GM19193 (cell line): ENCODE results near the gene HSPB3.

Experiments used
- POLR2A ChIP-seq: IDR thresholded peaks from 4 replicates; pipeline ENCODE4 v1.6.1; 2011; ENCODE audit not compliant: insufficient read depth, insufficient read length; ENCODE audit errors: extremely low read depth

The HSPB3 gene

DNA sequence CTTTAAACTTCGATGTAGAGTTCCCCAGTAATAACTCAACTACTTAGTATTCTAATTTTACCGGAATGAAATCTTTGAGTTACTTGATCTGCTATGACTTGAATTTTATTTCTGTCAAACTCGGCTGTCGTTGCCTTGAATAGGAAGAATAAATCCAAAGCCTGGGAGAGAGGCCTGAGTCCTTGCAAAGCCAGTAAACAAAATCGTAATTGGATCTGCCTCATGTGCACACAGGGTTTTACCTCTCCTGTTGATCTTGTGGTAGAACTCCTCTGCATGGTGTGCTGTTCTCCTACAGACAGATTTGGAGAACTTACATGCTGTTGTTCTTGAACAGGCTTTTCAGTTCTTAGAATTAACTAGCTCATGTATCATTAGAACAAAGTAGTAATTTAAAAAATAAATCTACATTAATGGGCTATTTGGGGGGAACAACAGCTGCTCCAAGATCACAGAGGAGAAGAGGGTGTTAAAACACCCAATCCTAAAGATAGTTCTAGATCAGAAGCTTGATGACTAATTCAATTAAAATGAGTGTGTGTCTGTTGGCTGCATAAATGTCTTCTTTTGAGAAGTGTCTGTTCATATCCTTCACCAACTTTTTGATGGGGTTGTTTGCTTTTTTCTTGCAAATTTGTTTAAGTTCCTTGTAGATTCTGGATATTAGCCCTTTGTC lies 28.9 kb downstream of the HSPB3 start:
- TF ChIP-seq POLR2A = no peak

DNA sequence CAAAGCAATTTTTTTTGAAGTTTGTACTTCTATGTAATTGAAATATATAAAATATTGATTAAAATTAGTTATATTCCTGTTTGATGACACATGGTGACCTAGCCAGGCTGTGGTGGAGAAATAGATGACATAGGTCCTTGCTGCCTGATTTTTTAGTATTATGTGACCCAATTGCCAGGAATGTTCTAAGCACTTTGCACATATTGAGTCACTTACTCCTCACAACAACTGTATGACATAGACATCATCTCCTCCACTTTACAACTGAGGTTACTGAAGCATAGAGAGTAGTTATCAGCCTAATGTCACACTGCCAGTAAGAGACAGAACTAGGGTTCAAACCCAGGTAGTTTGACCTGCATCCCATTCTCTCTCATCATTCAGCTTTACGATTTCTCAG lies 35.8 kb downstream of the HSPB3 start:
- no peak for TF ChIP-seq POLR2A

DNA sequence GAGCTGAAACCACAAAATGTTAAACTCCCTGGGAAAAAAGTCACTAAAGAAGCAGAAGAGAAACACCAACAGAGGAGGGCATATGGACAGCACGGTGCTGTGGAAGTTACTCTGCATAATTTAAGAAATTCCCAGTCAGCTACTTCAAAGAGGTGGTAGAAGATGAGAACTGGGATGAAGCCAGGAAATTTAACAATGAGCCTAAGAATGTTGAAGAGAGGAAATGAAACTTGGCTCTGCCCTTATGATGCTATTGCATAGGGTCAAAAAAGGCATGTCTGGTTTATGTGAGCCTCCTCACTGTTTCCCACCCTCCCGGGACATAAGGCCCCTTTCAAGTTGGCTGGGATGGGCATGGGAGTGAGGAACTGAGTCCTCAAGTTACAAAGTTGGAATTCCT lies 36.7 kb downstream of the HSPB3 start:
- TF ChIP-seq POLR2A = no peak

DNA sequence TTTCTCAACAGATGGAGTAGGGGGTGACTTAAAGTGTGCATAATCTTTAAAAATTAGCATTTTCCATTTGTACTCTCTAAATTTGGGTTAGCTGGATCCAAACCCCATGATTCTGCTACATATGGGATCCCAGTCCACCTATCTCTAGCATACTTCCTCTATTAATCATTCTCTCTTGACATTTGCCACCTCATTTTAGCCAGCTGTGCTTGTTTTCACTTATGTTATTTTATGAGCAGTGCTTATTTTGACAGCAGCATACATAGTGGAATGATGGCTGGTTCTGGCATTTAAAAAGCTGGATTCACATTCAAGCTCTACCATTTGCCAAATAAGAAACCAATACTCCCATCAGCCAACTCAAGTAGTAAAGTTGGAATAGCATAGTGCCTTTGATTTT lies 39.5 kb downstream of the HSPB3 start:
- TF ChIP-seq POLR2A = no peak
